A549 (cell line): ENCODE results near the gene LRP5.

ENCODE experiments used
- CTCF ChIP-seq: fragments of >200 bp; sonication (Bioruptor Twin); formaldehyde crosslinking; IDR thresholded peaks from 3 replicates; pipeline ENCODE4 v1.5.1; 2016
- PHF8 ChIP-seq: fragments of 200-600 bp; sonication (generic); IDR thresholded peaks from 2 replicates; pipeline ENCODE4 v1.6.1; 2016; ENCODE audit warnings: low read depth, mild to moderate bottlenecking, antibody characterized with exemption, moderate library complexity, borderline replicate concordance
- POLR2A ChIP-seq: IDR thresholded peaks from 2 replicates; pipeline ENCODE4 v1.6.1; 2012; ENCODE audit warnings: mild to moderate bottlenecking, low read length
- ZC3H11A ChIP-seq: fragments of 450-650 bp; IDR thresholded peaks from 2 replicates; pipeline ENCODE4 v1.6.1; 2014; ENCODE audit warnings: antibody characterized with exemption, mild to moderate bottlenecking
- ZFP36 ChIP-seq: fragments of 450-650 bp; IDR thresholded peaks from 2 replicates; pipeline ENCODE4 v1.6.1; 2014; ENCODE audit warnings: borderline replicate concordance; ENCODE audit not compliant: partially characterized antibody

GRCh38 chr11:68353118-68353517 is 40.7 kb downstream of the LRP5 start:
- TF ChIP-seq POLR2A: no peak
- TF ChIP-seq CTCF: no peak
- TF ChIP-seq ZC3H11A: no peak
- TF ChIP-seq ZFP36: no peak
- TF ChIP-seq PHF8: no peak
